Measurements from ENCODE around the gene LCN2.
A peak's percentile ranks its signal among the peaks of the same experiment; 100 is the strongest.
"Not testable (repeated sequence)": the region's sequence is repeated elsewhere in the genome, so short reads cannot be mapped to it uniquely, and the experiment has no call there.

LCN2 gene

GRCh38 chr9:128149001-128149701 is at the start of gene LCN2:
Gene LCN2, plus strand, starts transcription at chr9:128149453. Its CDS starts 73 bp downstream, at chr9:128149526.
- DNase-seq = no peak

- no peak for DNase-seq
Measured at GRCh38 chr9:128099932-128100491, 49.2 kb upstream of the LCN2 start.

GRCh38 chr9:128100581-128100980 is 48.7 kb upstream of the LCN2 start:
- DNase-seq = no peak

GRCh38 chr9:128101231-128101661 is 48.0 kb upstream of the LCN2 start:
- no peak for DNase-seq

- DNase-seq = no peak
Measured at GRCh38 chr9:128101690-128102089, 47.6 kb upstream of the LCN2 start.

GRCh38 chr9:128102196-128102595 is 47.1 kb upstream of the LCN2 start:
- DNase-seq = no peak

GRCh38 chr9:128102861-128103588 is 46.2 kb upstream of the LCN2 start:
- DNase-seq = no peak

- peak; percentile 44 for DNase-seq
Measured at GRCh38 chr9:128103589-128103962, 45.7 kb upstream of the LCN2 start.

- no peak for DNase-seq
Measured at GRCh38 chr9:128104171-128104618, 45.1 kb upstream of the LCN2 start.

- no peak for DNase-seq
Measured at GRCh38 chr9:128105538-128106175, 43.6 kb upstream of the LCN2 start.

- DNase-seq = no peak
Measured at GRCh38 chr9:128106181-128106939, 42.9 kb upstream of the LCN2 start.

GRCh38 chr9:128106940-128107467 is 42.2 kb upstream of the LCN2 start:
- no peak for DNase-seq

GRCh38 chr9:128107468-128108268 is 41.6 kb upstream of the LCN2 start:
- no peak for DNase-seq

GRCh38 chr9:128108269-128109049 is 40.8 kb upstream of the LCN2 start:
- no peak for DNase-seq

GRCh38 chr9:128109050-128109709 is 40.1 kb upstream of the LCN2 start:
- DNase-seq = no peak

- not testable (repeated sequence) for DNase-seq
Measured at GRCh38 chr9:128111726-128112125, 37.5 kb upstream of the LCN2 start.

GRCh38 chr9:128113526-128114325 is 35.5 kb upstream of the LCN2 start:
- DNase-seq = no peak

GRCh38 chr9:128114326-128115186 is 34.7 kb upstream of the LCN2 start:
- no peak for DNase-seq
